ENCODE data around the gene DHX40.

DHX40 gene

GRCh38 chr17:59621771-59622170, 56.4 kb downstream of the DHX40 start:
- TF ChIP-seq CTCF (IDR thresholded peaks at IDR 0.05; ENCODE audit: insufficient read depth, low read length, missing control alignments), result no peak
- ChIA-PET POLR2A (interaction anchor here (1.2 to 1.4 kb wide), 2 partner anchors 13 to 16 kb away, joined by 3 to 4 read pairs; no protein-coding TSS in a partner anchor), CTCF (no interaction called here)
- H3K4me3 ChIP-seq (ENCODE audit: low read depth, low read length), result peak overlapping the region; percentile 88
- DNase-seq (ENCODE audit: low read depth, low spot score), result no peak

GRCh38 chr17:59623151-59623550, 57.7 kb downstream of the DHX40 start:
- no peak for TF ChIP-seq CTCF (IDR thresholded peaks at IDR 0.05; ENCODE audit: insufficient read depth, low read length, missing control alignments)
- peak overlapping the region; percentile 2; the same call in 1 of the 2 replicates for H3K4me3 ChIP-seq (ENCODE audit: low read depth, low read length)
- DNase-seq (ENCODE audit: low read depth, low spot score), result no peak
- CTCF ChIA-PET, result interaction anchor here (0.9 kb wide), 1 partner anchor 312 kb away, joined by 3 read pairs; no protein-coding TSS in a partner anchor
- POLR2A ChIA-PET, result interaction anchor here (1.4 kb wide), 1 partner anchor 12 kb away, joined by 4 read pairs; no protein-coding TSS in a partner anchor

GRCh38 chr17:59626756-59627155, 61.3 kb downstream of the DHX40 start:
- no peak for TF ChIP-seq CTCF (IDR thresholded peaks at IDR 0.05; ENCODE audit: insufficient read depth, low read length, missing control alignments)
- POLR2A ChIA-PET, result no interaction called here
- CTCF ChIA-PET, result no interaction called here
- no peak overlapping the region for H3K4me3 ChIP-seq (ENCODE audit: low read depth, low read length)
- DNase-seq (ENCODE audit: low read depth, low spot score), result no peak

GRCh38 chr17:59627274-59627673, 61.9 kb downstream of the DHX40 start:
- no peak for DNase-seq (ENCODE audit: low read depth, low spot score)
- H3K4me3 ChIP-seq (ENCODE audit: low read depth, low read length), result no peak overlapping the region
- CTCF ChIA-PET, result no interaction called here
- TF ChIP-seq CTCF (IDR thresholded peaks at IDR 0.05; ENCODE audit: insufficient read depth, low read length, missing control alignments), result no peak
- POLR2A ChIA-PET, result no interaction called here

- no peak for TF ChIP-seq CTCF (IDR thresholded peaks at IDR 0.05; ENCODE audit: insufficient read depth, low read length, missing control alignments)
- H3K4me3 ChIP-seq (ENCODE audit: low read depth, low read length), result no peak overlapping the region
- POLR2A ChIA-PET, result no interaction called here
- no peak for DNase-seq (ENCODE audit: low read depth, low spot score)
- CTCF ChIA-PET, result no interaction called here
These were observed 62.4 kb downstream of the DHX40 start for GRCh38 chr17:59627770-59628171.

- no peak for TF ChIP-seq CTCF (IDR thresholded peaks at IDR 0.05; ENCODE audit: insufficient read depth, low read length, missing control alignments)
- DNase-seq (ENCODE audit: low read depth, low spot score), result no peak
- ChIA-PET POLR2A (no interaction called here), CTCF (interaction anchor here (0.7 kb wide), 1 partner anchor 9 kb away, joined by 3 read pairs; no protein-coding TSS in a partner anchor)
- no peak overlapping the region for H3K4me3 ChIP-seq (ENCODE audit: low read depth, low read length)
These were observed 63.8 kb downstream of the DHX40 start for GRCh38 chr17:59629174-59629573.
